HEK293 (cell line): ENCODE data around the gene SLC38A9.
A peak's percentile ranks its signal among the peaks of the same experiment; 100 is the strongest.

ENCODE experiments used
- CTCF ChIA-PET: fragments of 350-600 bp; formaldehyde crosslinking; extraction: SDS; loops from one replicate; lab custom pipeline; 2021; ENCODE audit warnings: antibody characterized with exemption; lab: Yijun Ruan, JAX
- POLR2A ChIA-PET: fragments of 300-600 bp; formaldehyde crosslinking; extraction: SDS; loops from one replicate; lab custom pipeline; 2020; ENCODE audit warnings: antibody characterized with exemption, inconsistent platforms; lab: Yijun Ruan, JAX
- H3K27ac ChIP-seq: fragments of 200-500 bp; sonication (Bioruptor generic); 2 replicates; pipeline ENCODE4 v1.5.1; 2014; ENCODE audit warnings: low read depth, low read length, control low read depth, inconsistent platforms; ENCODE audit errors: extremely low read depth
- H3K36me3 ChIP-seq, 2 experiments: fragments of 200-500 bp in 1 of 2; sonication (Bioruptor generic) in 1 of 2; 1 replicate in 1 of 2; 2 replicates in 1 of 2; pipeline ENCODE4 v1.5.1; 2014 to 2017; ENCODE audit warnings: inconsistent platforms in 2 of 2, low read length in 2 of 2; ENCODE audit not compliant: control insufficient read depth in 2 of 2, insufficient read depth in 1 of 2
- H3K4me1 ChIP-seq: fragments of 200-500 bp; sonication (Bioruptor generic); 2 replicates; pipeline ENCODE4 v1.5.1; 2014; ENCODE audit warnings: mild to moderate bottlenecking, low read length, inconsistent platforms; ENCODE audit not compliant: control insufficient read depth, insufficient read depth
- H3K4me3 ChIP-seq: 2 replicates; pipeline ENCODE4 v1.5.1; 2011; ENCODE audit warnings: low read depth, mild to moderate bottlenecking, control low read depth, low read length, moderate library complexity
- H3K9me3 ChIP-seq: fragments of 200-500 bp; sonication (Bioruptor generic); 2 replicates; pipeline ENCODE4 v1.5.1; 2014; ENCODE audit warnings: low read depth, low read length, inconsistent platforms; ENCODE audit not compliant: control insufficient read depth, insufficient read depth
- ATF2 ChIP-seq: fragments of 450-650 bp; formaldehyde crosslinking; IDR thresholded peaks from 2 replicates; pipeline ENCODE4 v1.5.1; 2016; ENCODE audit warnings: missing biosample characterization, missing genetic modification characterization, low read depth
- CTCF ChIP-seq: fragments of 450-650 bp; formaldehyde crosslinking; IDR thresholded peaks from 2 replicates; pipeline ENCODE4 v1.5.1; 2016; ENCODE audit warnings: missing biosample characterization, missing genetic modification characterization
- FEZF1 ChIP-seq: fragments of 450-650 bp; formaldehyde crosslinking; IDR thresholded peaks from 2 replicates; pipeline ENCODE4 v1.5.1; 2016; ENCODE audit warnings: missing biosample characterization, missing genetic modification characterization
- IKZF3 ChIP-seq: fragments of 450-650 bp; IDR thresholded peaks from 2 replicates; pipeline ENCODE4 v1.5.0; 2018; ENCODE audit warnings: missing biosample characterization, mild to moderate bottlenecking, missing genetic modification characterization, moderate library complexity
- OSR2 ChIP-seq: fragments of 450-650 bp; formaldehyde crosslinking; IDR thresholded peaks from 2 replicates; pipeline ENCODE4 v1.5.1; 2016; ENCODE audit warnings: missing biosample characterization, missing genetic modification characterization
- PRDM1 ChIP-seq: fragments of 450-650 bp; formaldehyde crosslinking; IDR thresholded peaks from 2 replicates; pipeline ENCODE4; 2016; ENCODE audit warnings: missing biosample characterization, missing genetic modification characterization
- RBAK ChIP-seq: fragments of 450-650 bp; formaldehyde crosslinking; IDR thresholded peaks from 2 replicates; pipeline ENCODE4 v1.5.1; 2016; ENCODE audit warnings: missing biosample characterization, missing genetic modification characterization
- SCRT1 ChIP-seq: fragments of 450-650 bp; formaldehyde crosslinking; IDR thresholded peaks from 2 replicates; pipeline ENCODE4 v1.5.1; 2016; ENCODE audit warnings: missing biosample characterization, missing genetic modification characterization, borderline replicate concordance
- SP2 ChIP-seq: fragments of 450-650 bp; formaldehyde crosslinking; IDR thresholded peaks from 2 replicates; pipeline ENCODE4 v1.5.1; 2016; ENCODE audit warnings: missing biosample characterization, missing genetic modification characterization
- ZBTB8A ChIP-seq: fragments of 450-650 bp; formaldehyde crosslinking; IDR thresholded peaks from 2 replicates; pipeline ENCODE4 v1.5.1; 2016; ENCODE audit warnings: missing biosample characterization, missing genetic modification characterization
- ZEB2 ChIP-seq: fragments of 450-650 bp; formaldehyde crosslinking; IDR thresholded peaks from 2 replicates; pipeline ENCODE4 v1.5.1; 2016; ENCODE audit warnings: missing biosample characterization, missing genetic modification characterization
- ZFP37 ChIP-seq: fragments of 450-650 bp; formaldehyde crosslinking; IDR thresholded peaks from 2 replicates; pipeline ENCODE4 v1.5.1; 2016; ENCODE audit warnings: missing biosample characterization, missing genetic modification characterization
- ZNF133 ChIP-seq: fragments of 450-650 bp; formaldehyde crosslinking; IDR thresholded peaks from 2 replicates; pipeline ENCODE4 v1.5.1; 2016; ENCODE audit warnings: missing biosample characterization, missing genetic modification characterization
- ZNF16 ChIP-seq: fragments of 450-650 bp; formaldehyde crosslinking; IDR thresholded peaks from 2 replicates; pipeline ENCODE4 v1.5.1; 2016; ENCODE audit warnings: low read depth, missing biosample characterization, missing genetic modification characterization
- ZNF2 ChIP-seq: fragments of 450-650 bp; formaldehyde crosslinking; IDR thresholded peaks from 2 replicates; pipeline ENCODE4 v1.5.1; 2016; ENCODE audit warnings: missing biosample characterization, missing genetic modification characterization
- ZNF239 ChIP-seq: fragments of 450-650 bp; formaldehyde crosslinking; IDR thresholded peaks from 2 replicates; pipeline ENCODE4 v1.5.1; 2016; ENCODE audit warnings: missing biosample characterization, missing genetic modification characterization
- ZNF24 ChIP-seq: fragments of 450-650 bp; formaldehyde crosslinking; IDR thresholded peaks from 2 replicates; pipeline ENCODE4 v1.5.1; 2016; ENCODE audit warnings: missing biosample characterization, missing genetic modification characterization
- ZNF266 ChIP-seq: fragments of 450-650 bp; formaldehyde crosslinking; IDR thresholded peaks from 2 replicates; pipeline ENCODE4 v1.5.1; 2016; ENCODE audit warnings: missing biosample characterization, missing genetic modification characterization, low read depth
- ZNF302 ChIP-seq: fragments of 450-650 bp; formaldehyde crosslinking; IDR thresholded peaks from 2 replicates; pipeline ENCODE4 v1.5.1; 2016; ENCODE audit warnings: missing biosample characterization, missing genetic modification characterization, low read depth
- ZNF311 ChIP-seq: fragments of 450-650 bp; formaldehyde crosslinking; IDR thresholded peaks from 2 replicates; pipeline ENCODE4 v1.5.1; 2017; ENCODE audit warnings: missing biosample characterization, missing genetic modification characterization, borderline replicate concordance
- ZNF366 ChIP-seq: fragments of 450-650 bp; formaldehyde crosslinking; conservative IDR thresholded peaks from 2 replicates; pipeline ENCODE4 v1.5.1; 2016; ENCODE audit warnings: missing biosample characterization, missing genetic modification characterization
- ZNF488 ChIP-seq: fragments of 450-650 bp; formaldehyde crosslinking; IDR thresholded peaks from 2 replicates; pipeline ENCODE4 v1.5.1; 2016; ENCODE audit warnings: missing biosample characterization, missing genetic modification characterization
- ZNF654 ChIP-seq: fragments of 450-650 bp; formaldehyde crosslinking; IDR thresholded peaks from 2 replicates; pipeline ENCODE4 v1.5.1; 2016; ENCODE audit warnings: low read depth, missing biosample characterization, missing genetic modification characterization
- ZNF658 ChIP-seq: fragments of 450-650 bp; formaldehyde crosslinking; IDR thresholded peaks from 2 replicates; pipeline ENCODE4; 2016; ENCODE audit warnings: missing biosample characterization, missing genetic modification characterization
- ZNF670 ChIP-seq: fragments of 450-650 bp; formaldehyde crosslinking; IDR thresholded peaks from 2 replicates; pipeline ENCODE4 v1.5.1; 2016; ENCODE audit warnings: missing biosample characterization, missing genetic modification characterization, low read depth
- ZNF692 ChIP-seq: fragments of 450-650 bp; formaldehyde crosslinking; IDR thresholded peaks from 2 replicates; pipeline ENCODE4 v1.5.1; 2016; ENCODE audit warnings: missing biosample characterization, missing genetic modification characterization
- ZNF777 ChIP-seq: fragments of 450-650 bp; formaldehyde crosslinking; IDR thresholded peaks from 2 replicates; pipeline ENCODE4 v1.5.1; 2017; ENCODE audit warnings: missing biosample characterization, missing genetic modification characterization, borderline replicate concordance
- ZNF843 ChIP-seq: fragments of 450-650 bp; formaldehyde crosslinking; IDR thresholded peaks from 2 replicates; pipeline ENCODE4 v1.5.1; 2016; ENCODE audit warnings: missing biosample characterization, missing genetic modification characterization
- TF ChIP-seq, protein P1 (sequence below): fragments of 450-650 bp; IDR thresholded peaks from 2 replicates; pipeline ENCODE4 v1.5.1; 2018; ENCODE audit warnings: missing biosample characterization, mild to moderate bottlenecking, missing genetic modification characterization
- TF ChIP-seq, protein P2 (sequence below): fragments of 450-650 bp; formaldehyde crosslinking; IDR thresholded peaks from 2 replicates; pipeline ENCODE4 v1.5.1; 2017; ENCODE audit warnings: missing biosample characterization, missing genetic modification characterization
- TF ChIP-seq, protein P3 (sequence below): fragments of 450-650 bp; formaldehyde crosslinking; IDR thresholded peaks from 2 replicates; pipeline ENCODE4 v1.5.1; 2016; ENCODE audit warnings: missing biosample characterization, missing genetic modification characterization

SLC38A9 gene

DNA sequence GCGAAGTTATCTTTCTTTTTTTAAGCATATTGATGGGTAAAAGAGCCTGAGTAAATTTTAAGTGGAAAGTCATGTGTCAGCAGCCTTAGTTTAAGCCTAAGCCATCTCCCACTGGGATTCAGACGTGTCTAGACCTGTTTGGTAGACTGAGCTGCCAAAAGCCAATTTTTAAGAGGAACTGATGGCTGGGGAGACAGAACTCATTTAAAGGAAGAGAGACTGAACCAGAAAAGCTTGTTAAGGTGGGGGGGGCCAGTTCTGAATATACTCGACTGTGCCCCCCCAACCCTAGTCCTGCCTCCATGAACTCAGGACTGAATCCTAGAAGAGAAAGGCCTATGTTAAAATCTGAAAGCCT, 119.0 kb downstream of the SLC38A9 start:
- CTCF ChIA-PET, result no interaction called here
- Histone ChIP-seq H3K27ac (peak overlapping the region; percentile 38), H3K4me3 (no peak overlapping the region), H3K36me3 (no peaks in the 10 kb centered on the region), H3K4me1 (peaks cover 15% of the 10 kb centered on the region), H3K9me3 (no peaks in the 10 kb centered on the region)
- POLR2A ChIA-PET, result interaction anchor here (0.8 to 1.0 kb wide), 2 partner anchors 8 to 99 kb away, joined by 3 to 6 read pairs; no protein-coding TSS in a partner anchor
- TF ChIP-seq SCRT1 (tag by site-specific recombination) (no peak), ZNF654 (tag by site-specific recombination) (no peak), ZNF777 (tag by site-specific recombination) (no peak), ZNF24 (tag by site-specific recombination) (no peak), ZBTB8A (tag by site-specific recombination) (no peak), ZNF658 (tag by site-specific recombination) (no peak), ZNF488 (tag by site-specific recombination) (no peak), CTCF (tag by site-specific recombination) (no peak), ZNF311 (tag by site-specific recombination) (no peak), OSR2 (tag by site-specific recombination) (no peak), ZNF2 (tag by site-specific recombination) (no peak), ZNF670 (tag by site-specific recombination) (no peak), ZNF16 (tag by site-specific recombination) (no peak), ZNF366 (tag by site-specific recombination) (peak; percentile 51), SP2 (tag by site-specific recombination) (no peak), ZFP37 (tag by site-specific recombination) (no peak), ZNF302 (no peak), FEZF1 (tag by site-specific recombination) (peak; percentile 67), IKZF3 (0 out of 2 replicates have a peak, but pooled peaks have one; percentile 7), ZEB2 (tag by site-specific recombination) (peak; percentile 73), ZNF843 (no peak), ZNF239 (no peak), ZNF266 (tag by site-specific recombination) (no peak), PRDM1 (peak; percentile 39; the same call in 1 of the 2 replicates), RBAK (tag by site-specific recombination) (no peak), ATF2 (no peak), ZNF133 (tag by site-specific recombination) (no peak), ZNF692 (peak; percentile 47; the same call in 1 of the 2 replicates)
- TF ChIP-seq, protein P1, sequence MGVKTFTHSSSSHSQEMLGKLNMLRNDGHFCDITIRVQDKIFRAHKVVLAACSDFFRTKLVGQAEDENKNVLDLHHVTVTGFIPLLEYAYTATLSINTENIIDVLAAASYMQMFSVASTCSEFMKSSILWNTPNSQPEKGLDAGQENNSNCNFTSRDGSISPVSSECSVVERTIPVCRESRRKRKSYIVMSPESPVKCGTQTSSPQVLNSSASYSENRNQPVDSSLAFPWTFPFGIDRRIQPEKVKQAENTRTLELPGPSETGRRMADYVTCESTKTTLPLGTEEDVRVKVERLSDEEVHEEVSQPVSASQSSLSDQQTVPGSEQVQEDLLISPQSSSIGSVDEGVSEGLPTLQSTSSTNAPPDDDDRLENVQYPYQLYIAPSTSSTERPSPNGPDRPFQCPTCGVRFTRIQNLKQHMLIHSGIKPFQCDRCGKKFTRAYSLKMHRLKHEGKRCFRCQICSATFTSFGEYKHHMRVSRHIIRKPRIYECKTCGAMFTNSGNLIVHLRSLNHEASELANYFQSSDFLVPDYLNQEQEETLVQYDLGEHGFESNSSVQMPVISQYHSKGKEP (tag by site-specific recombination), result peak; percentile 68
- TF ChIP-seq, protein P2, sequence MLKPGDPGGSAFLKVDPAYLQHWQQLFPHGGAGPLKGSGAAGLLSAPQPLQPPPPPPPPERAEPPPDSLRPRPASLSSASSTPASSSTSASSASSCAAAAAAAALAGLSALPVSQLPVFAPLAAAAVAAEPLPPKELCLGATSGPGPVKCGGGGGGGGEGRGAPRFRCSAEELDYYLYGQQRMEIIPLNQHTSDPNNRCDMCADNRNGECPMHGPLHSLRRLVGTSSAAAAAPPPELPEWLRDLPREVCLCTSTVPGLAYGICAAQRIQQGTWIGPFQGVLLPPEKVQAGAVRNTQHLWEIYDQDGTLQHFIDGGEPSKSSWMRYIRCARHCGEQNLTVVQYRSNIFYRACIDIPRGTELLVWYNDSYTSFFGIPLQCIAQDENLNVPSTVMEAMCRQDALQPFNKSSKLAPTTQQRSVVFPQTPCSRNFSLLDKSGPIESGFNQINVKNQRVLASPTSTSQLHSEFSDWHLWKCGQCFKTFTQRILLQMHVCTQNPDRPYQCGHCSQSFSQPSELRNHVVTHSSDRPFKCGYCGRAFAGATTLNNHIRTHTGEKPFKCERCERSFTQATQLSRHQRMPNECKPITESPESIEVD (tag by site-specific recombination), result peak; percentile 72
- TF ChIP-seq, protein P3, sequence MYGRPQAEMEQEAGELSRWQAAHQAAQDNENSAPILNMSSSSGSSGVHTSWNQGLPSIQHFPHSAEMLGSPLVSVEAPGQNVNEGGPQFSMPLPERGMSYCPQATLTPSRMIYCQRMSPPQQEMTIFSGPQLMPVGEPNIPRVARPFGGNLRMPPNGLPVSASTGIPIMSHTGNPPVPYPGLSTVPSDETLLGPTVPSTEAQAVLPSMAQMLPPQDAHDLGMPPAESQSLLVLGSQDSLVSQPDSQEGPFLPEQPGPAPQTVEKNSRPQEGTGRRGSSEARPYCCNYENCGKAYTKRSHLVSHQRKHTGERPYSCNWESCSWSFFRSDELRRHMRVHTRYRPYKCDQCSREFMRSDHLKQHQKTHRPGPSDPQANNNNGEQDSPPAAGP (tag by site-specific recombination), result no peak
